HL-60 (cell line): Measurements from ENCODE around the gene RGS6.

ENCODE experiments used
- DNase-seq, 2 experiments: peaks; one replicate each; pipeline ENCODE4 v3.0.0-alpha.2; 2010 to 2020; ENCODE audit warnings: low read depth in 1 of 2, low spot score in 1 of 2
- H3K27ac ChIP-seq: fragments of 250-450 bp; sonication (Bioruptor Pico); replicated peaks from 2 replicates; pipeline ENCODE4 v1.5.1; 2020; ENCODE audit warnings: mild to moderate bottlenecking, moderate library complexity
- H3K27me3 ChIP-seq: fragments of 250-450 bp; sonication (Bioruptor Pico); 2 replicates; pipeline ENCODE4 v1.5.1; 2021; ENCODE audit warnings: mild to moderate bottlenecking, moderate library complexity; ENCODE audit not compliant: insufficient read depth, poor library complexity, severe bottlenecking
- H3K4me3 ChIP-seq: replicated peaks from 2 replicates; pipeline ENCODE4 v1.5.1; 2011; ENCODE audit warnings: mild to moderate bottlenecking, control low read depth, low read length; ENCODE audit not compliant: insufficient read depth
- CTCF ChIP-seq: IDR thresholded peaks from one replicate; pipeline ENCODE4 v1.5.1; 2011; ENCODE audit warnings: low read length, control low read depth, inconsistent platforms; ENCODE audit not compliant: insufficient read depth
- GABPA ChIP-seq: IDR thresholded peaks from 2 replicates; pipeline ENCODE4 v1.6.1; 2012; ENCODE audit warnings: low read depth
- POLR2AphosphoS5 ChIP-seq: IDR thresholded peaks from 2 replicates; pipeline ENCODE4 v1.6.1; 2012; ENCODE audit warnings: low read depth
- REST ChIP-seq: IDR thresholded peaks from 2 replicates; pipeline ENCODE4 v1.6.1; 2012; ENCODE audit warnings: low read depth; ENCODE audit not compliant: insufficient replicate concordance
- SPI1 ChIP-seq: IDR thresholded peaks from 2 replicates; pipeline ENCODE4 v1.6.1; 2012; ENCODE audit warnings: low read depth, mild to moderate bottlenecking, borderline replicate concordance

RGS6 gene

GRCh38 chr14:72014486-72014885, 82.3 kb downstream of the RGS6 start:
- TF ChIP-seq SPI1 = no peak
- no peak for TF ChIP-seq CTCF
- TF ChIP-seq REST = no peak
- no peak for TF ChIP-seq GABPA
- H3K4me3 ChIP-seq = no peak overlapping the region
- no peaks in the 10 kb centered on the region for H3K27me3 ChIP-seq
- no peak overlapping the region for H3K27ac ChIP-seq
- DNase-seq = no peak

GRCh38 chr14:72017290-72017689, 85.1 kb downstream of the RGS6 start:
- DNase-seq = no peak
- TF ChIP-seq REST (no peak), POLR2AphosphoS5 (no peak), SPI1 (no peak), GABPA (no peak), CTCF (no peak)
- no peak overlapping the region for H3K4me3 ChIP-seq
- H3K27ac ChIP-seq = no peak overlapping the region
- no peaks in the 10 kb centered on the region for H3K27me3 ChIP-seq

- Histone ChIP-seq H3K27ac (no peak overlapping the region), H3K4me3 (no peak overlapping the region), H3K27me3 (no peaks in the 10 kb centered on the region)
- DNase-seq = no peak
- TF ChIP-seq GABPA (no peak), SPI1 (no peak), REST (no peak), CTCF (no peak), POLR2AphosphoS5 (no peak)
Measured at GRCh38 chr14:72023128-72024042, 91.2 kb downstream of the RGS6 start.
